PC-3 (cell line): ENCODE measurements around the gene PPP1R26. TPM values are rescaled to one million over a fixed set of nuclear protein-coding genes. Genes with fewer than 3 reads are reported as not detected.

ENCODE experiments used
- ATAC-seq: fragments of 200-7000 bp; cut with Tn5 transposase; 2 replicates; pipeline ENCODE4 v1.9.1; 2020; ENCODE audit warnings: mild to moderate bottlenecking, moderate library complexity
- BruUV-seq: library from RNA; stranded (reverse); fragments of 400-500 nt; replicated peaks from 2 replicates; lab custom pipeline; 2021; lab: Mats Ljungman, UMichigan
- CTCF ChIA-PET: fragments of 300-600 bp; sonication (Branson Sonifier 250); formaldehyde crosslinking; loops from one replicate; lab custom pipeline; 2022; ENCODE audit warnings: antibody characterized with exemption; lab: Charles Lee
- POLR2A ChIA-PET: fragments of 300-600 bp; sonication (Branson Sonifier 250); formaldehyde crosslinking; loops from one replicate; lab custom pipeline; 2022; ENCODE audit warnings: antibody characterized with exemption; ENCODE audit not compliant: unreplicated experiment; lab: Charles Lee
- DNase-seq: peaks from one replicate; pipeline ENCODE4 v3.0.0-alpha.2; 2015
- H2AFZ ChIP-seq: fragments of 300-600 bp; sonication (generic); 2 replicates; pipeline ENCODE4 v1.6.0; 2016; ENCODE audit warnings: antibody characterized with exemption, low read length
- H3F3A ChIP-seq: fragments of 300-600 bp; sonication (generic); one replicate; pipeline ENCODE4 v1.6.0; 2017; ENCODE audit warnings: antibody characterized with exemption, low read length, control low read depth, mild to moderate bottlenecking; ENCODE audit not compliant: unreplicated experiment
- H3K27ac ChIP-seq: fragments of 300-600 bp; sonication (generic); 2 replicates; pipeline ENCODE4 v1.5.1; 2016; ENCODE audit warnings: mild to moderate bottlenecking, low read length
- H3K27me3 ChIP-seq: fragments of 300-600 bp; sonication (generic); 2 replicates; pipeline ENCODE4 v1.6.1; 2016; ENCODE audit warnings: low read length, mixed read lengths
- H3K36me3 ChIP-seq: fragments of 300-600 bp; sonication (generic); 2 replicates; pipeline ENCODE4 v1.6.1; 2016; ENCODE audit warnings: low read depth, mixed run types, low read length, mixed read lengths
- H3K4me1 ChIP-seq: fragments of 300-600 bp; sonication (generic); 2 replicates; pipeline ENCODE4 v1.5.1; 2016; ENCODE audit warnings: low read length; ENCODE audit not compliant: insufficient read depth
- H3K4me2 ChIP-seq: fragments of 300-600 bp; sonication (generic); 2 replicates; pipeline ENCODE4 v1.6.0; 2016; ENCODE audit warnings: low read length
- H3K4me3 ChIP-seq: fragments of 300-600 bp; sonication (generic); 2 replicates; pipeline ENCODE4 v1.5.1; 2016; ENCODE audit warnings: mild to moderate bottlenecking, low read length, mixed read lengths
- H3K79me2 ChIP-seq: fragments of 300-600 bp; sonication (generic); 2 replicates; pipeline ENCODE4 v1.6.1; 2017; ENCODE audit warnings: low read length, mixed read lengths
- H3K9ac ChIP-seq: fragments of 300-600 bp; sonication (generic); 2 replicates; pipeline ENCODE4 v1.6.0; 2016; ENCODE audit warnings: mild to moderate bottlenecking, low read length
- H3K9me2 ChIP-seq: fragments of 300-600 bp; sonication (generic); replicated peaks from 2 replicates; pipeline ENCODE4 v1.6.1; 2016; ENCODE audit warnings: mixed run types, low read length, mixed read lengths
- H3K9me3 ChIP-seq: fragments of 300-600 bp; sonication (generic); 2 replicates; pipeline ENCODE4 v1.6.1; 2016; ENCODE audit warnings: low read length, mixed read lengths
- H4K20me1 ChIP-seq: fragments of 300-600 bp; sonication (generic); 2 replicates; pipeline ENCODE4 v1.6.1; 2016; ENCODE audit warnings: low read length, mixed read lengths
- CTCF ChIP-seq: fragments of 300-600 bp; sonication (generic); conservative IDR thresholded peaks from 2 replicates; pipeline ENCODE4 v1.5.1; 2017; ENCODE audit warnings: antibody characterized with exemption, low read depth, mild to moderate bottlenecking, low read length
- EZH2 ChIP-seq: fragments of 300-600 bp; sonication (generic); IDR thresholded peaks from one replicate; pipeline ENCODE4 v1.6.1; 2017; ENCODE audit warnings: antibody characterized with exemption, mild to moderate bottlenecking, low read length; ENCODE audit not compliant: unreplicated experiment
- EZH2phosphoT487 ChIP-seq: fragments of 300-600 bp; sonication (generic); IDR thresholded peaks from 2 replicates; pipeline ENCODE4 v1.6.1; 2018; ENCODE audit warnings: mild to moderate bottlenecking, antibody characterized with exemption, low read length, borderline replicate concordance
- intact Hi-C: fragments of 100-400 bp; cut with micrococcal nuclease; formaldehyde crosslinking; loops from 2 replicates; pipeline ENCODE4 v1.9.0; 2023
- total RNA-seq: library from RNA; depleted of rRNA; stranded (reverse); fragments of >200 nt; gene quantifications from 2 replicates; pipeline ENCODE4 v1.2.3, GENCODE V29; 2014

PPP1R26 gene
- total RNA-seq, 1 experiment from 2014 or later, result 22.6 TPM

GRCh38 chr9:135514342-135515082, 34.9 kb downstream of the PPP1R26 start:
- POLR2A ChIA-PET, result no interaction called here
- no peak overlapping the region for H2AFZ ChIP-seq

GRCh38 chr9:135515083-135515951, 35.7 kb downstream of the PPP1R26 start:
- intact Hi-C loops, result no loop called here
- no peaks in the 10 kb centered on the region for H3K27me3 ChIP-seq
- no peaks in the 10 kb centered on the region for H3K9me3 ChIP-seq
- no peaks in the 10 kb centered on the region for H3K9me2 ChIP-seq
- CTCF ChIA-PET, result no interaction called here
- H3K4me1 ChIP-seq, result 0 out of 2 replicates have a peak, but pooled peaks cover 4% of the 10 kb centered on the region
- H4K20me1 ChIP-seq, result no peaks in the 10 kb centered on the region
- H3K4me3 ChIP-seq, result no peak overlapping the region
- no peaks in the 10 kb centered on the region for H3F3A ChIP-seq
- H3K4me2 ChIP-seq, result no peak overlapping the region
- H3K9ac ChIP-seq, result no peak overlapping the region
- H3K27ac ChIP-seq, result no peak overlapping the region
- no TSS peak for BruUV-seq
- DNase-seq (no peak), ATAC-seq (no peak)
- H2AFZ ChIP-seq, result no peak overlapping the region
- H3K79me2 ChIP-seq, result no peaks in the 10 kb centered on the region
- POLR2A ChIA-PET, result no interaction called here
- no peaks in the 10 kb centered on the region for H3K36me3 ChIP-seq
- TF ChIP-seq EZH2 (no peak), CTCF (no peak), EZH2phosphoT487 (no peak)

More at GRCh38 chr9:135514342-135515082, 34.9 kb downstream of the PPP1R26 start:
- Histone ChIP-seq H3K9ac (no peak overlapping the region), H3K4me3 (no peak overlapping the region), H3K4me2 (no peak overlapping the region), H3K9me2 (no peaks in the 10 kb centered on the region), H3K27me3 (no peaks in the 10 kb centered on the region), H3K79me2 (no peaks in the 10 kb centered on the region), H3K4me1 (0 out of 2 replicates have a peak, but pooled peaks cover 4% of the 10 kb centered on the region), H3F3A (no peaks in the 10 kb centered on the region), H3K27ac (no peak overlapping the region), H3K36me3 (no peaks in the 10 kb centered on the region), H4K20me1 (no peaks in the 10 kb centered on the region), H3K9me3 (no peaks in the 10 kb centered on the region)
- ATAC-seq, result no peak
- CTCF ChIA-PET, result no interaction called here
- no peak for DNase-seq
- no TSS peak for BruUV-seq
- intact Hi-C loops, result no loop called here
- TF ChIP-seq EZH2, result no peak
- TF ChIP-seq CTCF, result no peak
- no peak for TF ChIP-seq EZH2phosphoT487
